Neuronal stem cell (in vitro differentiated cells): Measurements from ENCODE around the gene KBTBD7.

Experiments used
- DNase-seq: peaks from one replicate; pipeline ENCODE4 v3.0.0-alpha.2; 2013; ENCODE audit warnings: low spot score
- H2AFZ ChIP-seq: one replicate; pipeline ENCODE4 v1.6.1; 2013; ENCODE audit warnings: mild to moderate bottlenecking, low read length, inconsistent platforms
- H2AK5ac ChIP-seq: 2 replicates; pipeline ENCODE4 v1.6.1; 2013; ENCODE audit warnings: low read depth, mild to moderate bottlenecking, inconsistent platforms, low read length, moderate library complexity, mixed read lengths
- H2BK120ac ChIP-seq: 2 replicates; pipeline ENCODE4 v1.6.1; 2013; ENCODE audit warnings: low read depth, mild to moderate bottlenecking, inconsistent platforms, low read length, moderate library complexity, mixed read lengths
- H2BK12ac ChIP-seq: one replicate; pipeline ENCODE4 v1.6.1; 2013; ENCODE audit warnings: low read length, inconsistent platforms
- H2BK15ac ChIP-seq: 2 replicates; pipeline ENCODE4 v1.6.1; 2013; ENCODE audit warnings: mild to moderate bottlenecking, low read length, inconsistent platforms, mixed read lengths
- H2BK5ac ChIP-seq: one replicate; pipeline ENCODE4 v1.6.1; 2013; ENCODE audit warnings: inconsistent platforms, mild to moderate bottlenecking, low read length, moderate library complexity
- H3K14ac ChIP-seq: one replicate; pipeline ENCODE4 v1.6.1; 2013; ENCODE audit warnings: low read length, inconsistent platforms
- H3K18ac ChIP-seq: 2 replicates; pipeline ENCODE4 v1.6.1; 2013; ENCODE audit warnings: low read length, inconsistent platforms
- H3K23ac ChIP-seq: 2 replicates; pipeline ENCODE4 v1.6.1; 2013; ENCODE audit warnings: low read depth, mild to moderate bottlenecking, mixed read lengths, low read length, inconsistent platforms; ENCODE audit not compliant: poor library complexity
- H3K27ac ChIP-seq: replicated peaks from 3 replicates; pipeline ENCODE4 v1.5.1; 2013; ENCODE audit warnings: low read length, inconsistent platforms
- H3K27me3 ChIP-seq, 3 experiments: 2 replicates each; pipeline ENCODE4 v1.6.1; 2013; ENCODE audit warnings: low read length in 3 of 3, mild to moderate bottlenecking in 2 of 3, inconsistent platforms in 1 of 3, low read depth in 1 of 3, mixed read lengths in 1 of 3, moderate library complexity in 1 of 3; ENCODE audit not compliant: control insufficient read depth in 3 of 3, insufficient read depth in 3 of 3
- H3K36me3 ChIP-seq, 2 donors: replicated peaks in 1 of 2; 2 replicates each; pipeline ENCODE4 v1.6.1; 2013; ENCODE audit warnings: low read length in 2 of 2; ENCODE audit not compliant: control insufficient read depth in 2 of 2, insufficient read depth in 2 of 2
- H3K4ac ChIP-seq: 2 replicates; pipeline ENCODE4 v1.6.1; 2013; ENCODE audit warnings: inconsistent platforms, mild to moderate bottlenecking, low read length, moderate library complexity
- H3K4me1 ChIP-seq, 2 donors: 1 replicate in 1 of 2; 2 replicates in 1 of 2; pipeline ENCODE4 v1.6.1; 2013; ENCODE audit warnings: low read length in 2 of 2, low read depth in 1 of 2; ENCODE audit not compliant: control insufficient read depth in 2 of 2, insufficient read depth in 1 of 2
- H3K4me2 ChIP-seq: one replicate; pipeline ENCODE4 v1.6.1; 2013; ENCODE audit warnings: mild to moderate bottlenecking, low read length, inconsistent platforms; ENCODE audit not compliant: insufficient read depth, poor library complexity, severe bottlenecking
- H3K4me3 ChIP-seq, 2 donors: 2 replicates each; pipeline ENCODE4 v1.5.1; 2013; ENCODE audit warnings: low read length in 2 of 2, mild to moderate bottlenecking in 2 of 2, inconsistent platforms in 1 of 2, moderate library complexity in 1 of 2
- H3K79me1 ChIP-seq: one replicate; pipeline ENCODE4 v1.6.1; 2013; ENCODE audit warnings: low read depth, mild to moderate bottlenecking, inconsistent platforms, low read length, moderate library complexity
- H3K9ac ChIP-seq: one replicate; pipeline ENCODE4 v1.6.1; 2013; ENCODE audit warnings: mild to moderate bottlenecking, low read depth, low read length, inconsistent platforms; ENCODE audit not compliant: poor library complexity
- H3K9me3 ChIP-seq, 2 donors: replicated peaks in 1 of 2; 2 replicates each; pipeline versions ENCODE3 to v1.6.1; 2013; ENCODE audit warnings: low read length in 2 of 2, mild to moderate bottlenecking in 2 of 2, inconsistent platforms in 1 of 2, low read depth in 1 of 2, mixed read lengths in 1 of 2, moderate library complexity in 1 of 2; ENCODE audit not compliant: control insufficient read depth in 2 of 2, insufficient read depth in 1 of 2
- H4K8ac ChIP-seq: one replicate; pipeline ENCODE4 v1.6.1; 2013; ENCODE audit warnings: low read depth, mild to moderate bottlenecking, inconsistent platforms, low read length, moderate library complexity
- H4K91ac ChIP-seq: one replicate; pipeline ENCODE4 v1.6.1; 2013; ENCODE audit warnings: low read length, low read depth, mild to moderate bottlenecking, inconsistent platforms; ENCODE audit not compliant: poor library complexity
- WGBS, 2 donors: extraction: QIAGEN DNeasy Blood & Tissue Kit; methylation state at CpG; one replicate each; pipeline ENCODE4 v1.1.7; 2013; ENCODE audit warnings: missing lambda C conversion rate in 2 of 2, mixed read lengths in 1 of 2; ENCODE audit not compliant: insufficient read length in 2 of 2, insufficient replicate concordance in 1 of 2; ENCODE audit errors: extremely low coverage in 2 of 2; 5-methylcytosine and 5-hydroxymethylcytosine counted together

Gene KBTBD7

GRCh38 chr13:41159174-41159573 is 35.2 kb downstream of the KBTBD7 start:
- DNase-seq = no peak
- no peaks in the 10 kb centered on the region for H3K9me3 ChIP-seq
- no peaks in the 10 kb centered on the region for H3K27me3 ChIP-seq
- no peak overlapping the region for H3K18ac ChIP-seq
- no peak overlapping the region for H3K4ac ChIP-seq
- H3K79me1 ChIP-seq = no peaks in the 10 kb centered on the region
- H2BK5ac ChIP-seq = no peak overlapping the region
- H3K27ac ChIP-seq = no peak overlapping the region
- no peak overlapping the region for H2BK120ac ChIP-seq
- H4K8ac ChIP-seq = no peak overlapping the region
- H2BK12ac ChIP-seq = no peak overlapping the region
- no peak overlapping the region for H3K9ac ChIP-seq
- H3K14ac ChIP-seq = no peak overlapping the region
- no peak overlapping the region for H2BK15ac ChIP-seq
- no peak overlapping the region for H4K91ac ChIP-seq
- no peak overlapping the region for H3K4me2 ChIP-seq
- H3K4me3 ChIP-seq = no peak overlapping the region
- H2AK5ac ChIP-seq = no peak overlapping the region
- no peak overlapping the region for H3K23ac ChIP-seq
- no peaks in the 10 kb centered on the region for H3K4me1 ChIP-seq
- H3K36me3 ChIP-seq = peaks cover 0 to 3% of the 10 kb centered on the region in 2 donors
- H2AFZ ChIP-seq = no peak overlapping the region

- H4K8ac ChIP-seq = no peak overlapping the region
- H3K18ac ChIP-seq = no peak overlapping the region
- H2BK5ac ChIP-seq = no peak overlapping the region
- H3K23ac ChIP-seq = no peak overlapping the region
- H3K14ac ChIP-seq = no peak overlapping the region
- H2BK120ac ChIP-seq = no peak overlapping the region
- no peaks in the 10 kb centered on the region for H3K27me3 ChIP-seq
- no peak overlapping the region for H3K9ac ChIP-seq
- H3K4me1 ChIP-seq = no peaks in the 10 kb centered on the region
- no peak overlapping the region for H3K4ac ChIP-seq
- H3K27ac ChIP-seq = no peak overlapping the region
- no peak overlapping the region for H2BK15ac ChIP-seq
- no peak overlapping the region for H2AFZ ChIP-seq
- no CpG with 5 or more reads among the region's 4 CpGs for WGBS, 2 donors
- H3K79me1 ChIP-seq = no peaks in the 10 kb centered on the region
- no peak overlapping the region for H2BK12ac ChIP-seq
- H3K4me3 ChIP-seq = no peak overlapping the region
- DNase-seq = no peak
- H3K36me3 ChIP-seq = no peaks in the 10 kb centered on the region
- no peak overlapping the region for H4K91ac ChIP-seq
- no peak overlapping the region for H3K4me2 ChIP-seq
- H3K9me3 ChIP-seq = peaks cover 0 to 3% of the 10 kb centered on the region in 2 donors
- no peak overlapping the region for H2AK5ac ChIP-seq
Measured at GRCh38 chr13:41157048-41157717, 37.2 kb downstream of the KBTBD7 start.

DNA sequence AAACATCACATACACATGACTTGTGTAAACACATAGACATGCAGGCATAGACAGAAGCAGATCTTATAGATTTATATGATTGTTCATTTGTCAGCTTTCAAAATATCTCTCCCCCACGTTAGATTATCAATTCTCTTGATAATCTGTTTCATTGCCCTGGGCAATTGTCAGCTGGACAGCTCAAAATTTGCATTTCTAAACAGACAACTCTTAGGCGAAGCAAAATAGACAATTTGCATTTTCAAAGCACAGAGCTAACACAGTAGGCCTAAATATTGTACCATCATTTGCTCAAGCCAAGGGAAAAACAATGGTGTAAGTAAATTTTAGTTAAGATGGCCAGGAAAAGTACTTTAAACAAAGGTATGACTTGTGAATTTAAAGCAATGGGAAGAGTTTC is 37.7 kb downstream of the KBTBD7 start:
- no peaks in the 10 kb centered on the region for H3K79me1 ChIP-seq
- H3K27me3 ChIP-seq = no peaks in the 10 kb centered on the region
- no peak overlapping the region for H2BK120ac ChIP-seq
- H3K9ac ChIP-seq = no peak overlapping the region
- no peak overlapping the region for H2BK12ac ChIP-seq
- no CpG with 5 or more reads among the region's 2 CpGs for WGBS, 2 donors
- no peaks in the 10 kb centered on the region for H3K36me3 ChIP-seq
- H3K23ac ChIP-seq = no peak overlapping the region
- no peak overlapping the region for H3K27ac ChIP-seq
- H2BK5ac ChIP-seq = no peak overlapping the region
- H3K9me3 ChIP-seq = peaks cover 0 to 8% of the 10 kb centered on the region in 2 donors
- no peak overlapping the region for H3K14ac ChIP-seq
- H3K18ac ChIP-seq = no peak overlapping the region
- H3K4ac ChIP-seq = no peak overlapping the region
- H3K4me3 ChIP-seq = no peak overlapping the region
- H2BK15ac ChIP-seq = no peak overlapping the region
- no peak overlapping the region for H4K8ac ChIP-seq
- H3K4me1 ChIP-seq = no peaks in the 10 kb centered on the region
- H4K91ac ChIP-seq = no peak overlapping the region
- H2AFZ ChIP-seq = no peak overlapping the region
- no peak for DNase-seq
- H3K4me2 ChIP-seq = no peak overlapping the region
- H2AK5ac ChIP-seq = no peak overlapping the region

DNA sequence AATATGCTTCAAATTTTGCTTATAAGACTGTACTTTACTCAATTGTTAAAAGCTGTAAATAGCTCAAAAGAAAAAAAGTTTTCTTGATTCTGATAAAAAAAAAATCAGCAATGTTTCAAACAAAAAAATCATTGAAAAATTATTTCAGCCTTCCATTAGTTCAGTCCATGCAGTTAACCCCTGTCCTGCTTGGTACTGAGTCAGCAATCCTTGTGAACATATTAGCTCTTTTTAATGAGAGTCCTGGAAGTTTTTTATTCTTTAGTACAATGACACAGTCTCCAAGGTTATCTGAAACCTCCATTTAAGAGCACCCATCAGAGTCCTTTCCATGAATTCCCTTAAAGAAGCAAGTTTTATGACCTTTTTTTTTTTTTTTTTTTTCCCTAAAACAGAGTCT is 40.3 kb downstream of the KBTBD7 start:
- no peak overlapping the region for H2BK120ac ChIP-seq
- no peak overlapping the region for H3K18ac ChIP-seq
- no peak overlapping the region for H2AK5ac ChIP-seq
- H3K14ac ChIP-seq = no peak overlapping the region
- H4K8ac ChIP-seq = no peak overlapping the region
- no peak overlapping the region for H4K91ac ChIP-seq
- no peak overlapping the region for H2AFZ ChIP-seq
- no peak overlapping the region for H3K9ac ChIP-seq
- peaks cover 2 to 5% of the 10 kb centered on the region in 2 donors for H3K36me3 ChIP-seq
- H3K4me3 ChIP-seq = no peak overlapping the region
- no peaks in the 10 kb centered on the region for H3K4me1 ChIP-seq
- no peak overlapping the region for H2BK5ac ChIP-seq
- no peaks in the 10 kb centered on the region for H3K27me3 ChIP-seq
- no peak overlapping the region for H3K23ac ChIP-seq
- no peak overlapping the region for H3K4ac ChIP-seq
- no peaks in the 10 kb centered on the region for H3K79me1 ChIP-seq
- H2BK15ac ChIP-seq = no peak overlapping the region
- DNase-seq = no peak
- no peak overlapping the region for H3K27ac ChIP-seq
- H3K4me2 ChIP-seq = no peak overlapping the region
- no peak overlapping the region for H2BK12ac ChIP-seq
- H3K9me3 ChIP-seq = peaks cover 7 to 23% of the 10 kb centered on the region in 2 donors
